NT2/D1 (cell line): ENCODE measurements around the gene CXCL17.

ENCODE experiments used
- DNase-seq: peaks from one replicate; pipeline ENCODE4 v3.0.0-alpha.2; 2011; ENCODE audit warnings: low read depth, low spot score
- H3K27me3 ChIP-seq: 2 replicates; pipeline ENCODE4 v1.6.0; 2011; ENCODE audit warnings: mild to moderate bottlenecking; ENCODE audit not compliant: insufficient read length, insufficient read depth
- H3K36me3 ChIP-seq: 2 replicates; pipeline ENCODE4 v1.6.1; 2011; ENCODE audit warnings: mild to moderate bottlenecking, low read length, mixed read lengths; ENCODE audit not compliant: insufficient read depth, insufficient read length
- H3K4me1 ChIP-seq: 2 replicates; pipeline ENCODE4 v1.5.1; 2011; ENCODE audit not compliant: insufficient read depth, insufficient read length
- H3K4me3 ChIP-seq: 2 replicates; pipeline ENCODE4 v1.5.1; 2011; ENCODE audit warnings: low read depth; ENCODE audit not compliant: insufficient read length
- H3K9ac ChIP-seq: 2 replicates; pipeline ENCODE4 v1.6.0; 2011; ENCODE audit warnings: low read depth; ENCODE audit not compliant: insufficient read length
- H3K9me3 ChIP-seq: 2 replicates; pipeline ENCODE4 v1.5.1; 2011; ENCODE audit warnings: mild to moderate bottlenecking, low read length; ENCODE audit not compliant: insufficient read depth
- SUZ12 ChIP-seq: IDR thresholded peaks from 2 replicates; pipeline ENCODE4 v1.6.1; 2011; ENCODE audit not compliant: insufficient read length, insufficient read depth; ENCODE audit errors: extremely low read depth
- YY1 ChIP-seq: IDR thresholded peaks from 2 replicates; pipeline ENCODE4 v1.6.1; 2011; ENCODE audit not compliant: insufficient read length, insufficient read depth
- ZNF274 ChIP-seq: IDR thresholded peaks from 2 replicates; pipeline ENCODE4 v1.6.1; 2011; ENCODE audit warnings: mild to moderate bottlenecking, low read depth, low read length

Gene CXCL17

GRCh38 chr19:42471554-42472249, 29.0 kb upstream of the CXCL17 start:
- H3K9me3 ChIP-seq: no peaks in the 10 kb centered on the region
- TF ChIP-seq ZNF274 (no peak), YY1 (no peak), SUZ12 (no peak)
- H3K4me3 ChIP-seq: no peak overlapping the region
- H3K36me3 ChIP-seq: no peaks in the 10 kb centered on the region
- DNase-seq: no peak
- H3K4me1 ChIP-seq: peaks cover 6% of the 10 kb centered on the region
- no peak overlapping the region for H3K9ac ChIP-seq
- no peaks in the 10 kb centered on the region for H3K27me3 ChIP-seq

- H3K4me1 ChIP-seq: peaks cover 8% of the 10 kb centered on the region
- DNase-seq: no peak
- TF ChIP-seq ZNF274: no peak
- TF ChIP-seq SUZ12: no peak
- no peak for TF ChIP-seq YY1
- no peaks in the 10 kb centered on the region for H3K27me3 ChIP-seq
- no peak overlapping the region for H3K9ac ChIP-seq
- H3K9me3 ChIP-seq: no peaks in the 10 kb centered on the region
- H3K4me3 ChIP-seq: no peak overlapping the region
- H3K36me3 ChIP-seq: no peaks in the 10 kb centered on the region
These were observed 26.8 kb upstream of the CXCL17 start for GRCh38 chr19:42469311-42470235.

- Histone ChIP-seq H3K9ac (no peak overlapping the region), H3K4me1 (peaks cover 8% of the 10 kb centered on the region), H3K27me3 (no peaks in the 10 kb centered on the region), H3K4me3 (no peak overlapping the region), H3K9me3 (no peaks in the 10 kb centered on the region), H3K36me3 (no peaks in the 10 kb centered on the region)
- no peak for DNase-seq
- TF ChIP-seq SUZ12 (no peak), ZNF274 (no peak), YY1 (no peak)
These were observed 25.6 kb upstream of the CXCL17 start for GRCh38 chr19:42468273-42468796.

- H3K9me3 ChIP-seq: no peaks in the 10 kb centered on the region
- H3K9ac ChIP-seq: no peak overlapping the region
- peaks cover 2% of the 10 kb centered on the region for H3K4me1 ChIP-seq
- H3K36me3 ChIP-seq: no peaks in the 10 kb centered on the region
- no peak overlapping the region for H3K4me3 ChIP-seq
- H3K27me3 ChIP-seq: no peaks in the 10 kb centered on the region
- TF ChIP-seq ZNF274 (no peak), YY1 (no peak), SUZ12 (no peak)
- no peak for DNase-seq
These were observed 24.5 kb upstream of the CXCL17 start for GRCh38 chr19:42467183-42467760.

- Histone ChIP-seq H3K9me3 (no peaks in the 10 kb centered on the region), H3K27me3 (no peaks in the 10 kb centered on the region), H3K4me1 (peaks cover 2% of the 10 kb centered on the region), H3K9ac (no peak overlapping the region), H3K36me3 (no peaks in the 10 kb centered on the region), H3K4me3 (no peak overlapping the region)
- no peak for TF ChIP-seq YY1
- no peak for TF ChIP-seq SUZ12
- no peak for TF ChIP-seq ZNF274
- no peak for DNase-seq
These were observed 23.9 kb upstream of the CXCL17 start for GRCh38 chr19:42466521-42467182.

- H3K9ac ChIP-seq: no peak overlapping the region
- TF ChIP-seq YY1: no peak
- no peak for TF ChIP-seq SUZ12
- no peak for DNase-seq
- no peaks in the 10 kb centered on the region for H3K9me3 ChIP-seq
- peaks cover 2% of the 10 kb centered on the region for H3K4me1 ChIP-seq
- no peak overlapping the region for H3K4me3 ChIP-seq
- H3K36me3 ChIP-seq: no peaks in the 10 kb centered on the region
- no peaks in the 10 kb centered on the region for H3K27me3 ChIP-seq
These were observed 23.1 kb upstream of the CXCL17 start for GRCh38 chr19:42465827-42466280.
